Vagina (tissue), 2 donors: Measurements from ENCODE around the gene HSPA2.

ENCODE experiments used
- POLR2AphosphoS5 ChIP-seq, 2 donors: sonication (generic); formaldehyde crosslinking; IDR thresholded peaks; one replicate each; pipeline ENCODE4 v1.9.0; 2017; ENCODE audit warnings: antibody characterized with exemption in 2 of 2, mild to moderate bottlenecking in 2 of 2, low read depth in 1 of 2; ENCODE audit not compliant: insufficient read depth in 1 of 2
- TF ChIP-seq, protein P1 (sequence below), 3 experiments: fragments of 450-650 bp in 2 of 3; fragments of 200-600 bp in 1 of 3; sonication (generic) in 1 of 3; IDR thresholded peaks; one replicate each; pipeline ENCODE4 v1.5.1; 2017 to 2019; ENCODE audit warnings: antibody characterized with exemption in 3 of 3, mild to moderate bottlenecking in 2 of 3, moderate library complexity in 2 of 3

- TF ChIP-seq, protein P1, sequence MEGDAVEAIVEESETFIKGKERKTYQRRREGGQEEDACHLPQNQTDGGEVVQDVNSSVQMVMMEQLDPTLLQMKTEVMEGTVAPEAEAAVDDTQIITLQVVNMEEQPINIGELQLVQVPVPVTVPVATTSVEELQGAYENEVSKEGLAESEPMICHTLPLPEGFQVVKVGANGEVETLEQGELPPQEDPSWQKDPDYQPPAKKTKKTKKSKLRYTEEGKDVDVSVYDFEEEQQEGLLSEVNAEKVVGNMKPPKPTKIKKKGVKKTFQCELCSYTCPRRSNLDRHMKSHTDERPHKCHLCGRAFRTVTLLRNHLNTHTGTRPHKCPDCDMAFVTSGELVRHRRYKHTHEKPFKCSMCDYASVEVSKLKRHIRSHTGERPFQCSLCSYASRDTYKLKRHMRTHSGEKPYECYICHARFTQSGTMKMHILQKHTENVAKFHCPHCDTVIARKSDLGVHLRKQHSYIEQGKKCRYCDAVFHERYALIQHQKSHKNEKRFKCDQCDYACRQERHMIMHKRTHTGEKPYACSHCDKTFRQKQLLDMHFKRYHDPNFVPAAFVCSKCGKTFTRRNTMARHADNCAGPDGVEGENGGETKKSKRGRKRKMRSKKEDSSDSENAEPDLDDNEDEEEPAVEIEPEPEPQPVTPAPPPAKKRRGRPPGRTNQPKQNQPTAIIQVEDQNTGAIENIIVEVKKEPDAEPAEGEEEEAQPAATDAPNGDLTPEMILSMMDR (IDR thresholded peaks at IDR 0.05): no peak
- TF ChIP-seq POLR2AphosphoS5 (IDR thresholded peaks at IDR 0.05; ENCODE audit: insufficient read depth in 1 of 2, low read depth in 1 of 2): no peak
Measured at GRCh38 chr14:64542836-64543201, 2.3 kb downstream of the HSPA2 start.
